Measurements from ENCODE around the gene ZBTB44.

The ZBTB44 gene

DNA sequence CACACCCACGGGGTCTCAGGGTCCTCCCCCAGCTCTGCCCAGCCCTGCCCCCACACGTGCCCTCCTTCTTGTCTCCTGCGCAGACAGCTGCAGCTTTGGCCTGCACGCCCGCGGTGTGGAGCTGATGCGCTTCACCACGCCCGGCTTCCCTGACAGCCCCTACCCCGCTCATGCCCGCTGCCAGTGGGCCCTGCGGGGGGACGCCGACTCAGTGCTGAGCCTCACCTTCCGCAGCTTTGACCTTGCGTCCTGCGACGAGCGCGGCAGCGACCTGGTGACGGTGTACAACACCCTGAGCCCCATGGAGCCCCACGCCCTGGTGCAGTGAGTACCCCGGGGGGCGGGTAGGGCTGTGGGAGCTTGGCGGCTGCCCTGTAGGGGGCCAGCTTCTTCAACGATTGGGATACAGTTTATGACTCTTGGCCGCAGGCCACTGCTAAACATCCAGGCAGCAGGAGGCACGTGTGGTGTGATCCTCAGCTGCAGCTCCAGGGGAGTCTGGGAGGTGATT is 124.3 kb downstream of the ZBTB44 start:
- ATAC-seq: no peak
- TF ChIP-seq, protein P1, sequence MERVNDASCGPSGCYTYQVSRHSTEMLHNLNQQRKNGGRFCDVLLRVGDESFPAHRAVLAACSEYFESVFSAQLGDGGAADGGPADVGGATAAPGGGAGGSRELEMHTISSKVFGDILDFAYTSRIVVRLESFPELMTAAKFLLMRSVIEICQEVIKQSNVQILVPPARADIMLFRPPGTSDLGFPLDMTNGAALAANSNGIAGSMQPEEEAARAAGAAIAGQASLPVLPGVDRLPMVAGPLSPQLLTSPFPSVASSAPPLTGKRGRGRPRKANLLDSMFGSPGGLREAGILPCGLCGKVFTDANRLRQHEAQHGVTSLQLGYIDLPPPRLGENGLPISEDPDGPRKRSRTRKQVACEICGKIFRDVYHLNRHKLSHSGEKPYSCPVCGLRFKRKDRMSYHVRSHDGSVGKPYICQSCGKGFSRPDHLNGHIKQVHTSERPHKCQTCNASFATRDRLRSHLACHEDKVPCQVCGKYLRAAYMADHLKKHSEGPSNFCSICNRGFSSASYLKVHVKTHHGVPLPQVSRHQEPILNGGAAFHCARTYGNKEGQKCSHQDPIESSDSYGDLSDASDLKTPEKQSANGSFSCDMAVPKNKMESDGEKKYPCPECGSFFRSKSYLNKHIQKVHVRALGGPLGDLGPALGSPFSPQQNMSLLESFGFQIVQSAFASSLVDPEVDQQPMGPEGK (CRISPR knock-in tag; IDR thresholded peaks at IDR 0.05; ENCODE audit: borderline replicate concordance): no peak
- TF ChIP-seq, protein P2, sequence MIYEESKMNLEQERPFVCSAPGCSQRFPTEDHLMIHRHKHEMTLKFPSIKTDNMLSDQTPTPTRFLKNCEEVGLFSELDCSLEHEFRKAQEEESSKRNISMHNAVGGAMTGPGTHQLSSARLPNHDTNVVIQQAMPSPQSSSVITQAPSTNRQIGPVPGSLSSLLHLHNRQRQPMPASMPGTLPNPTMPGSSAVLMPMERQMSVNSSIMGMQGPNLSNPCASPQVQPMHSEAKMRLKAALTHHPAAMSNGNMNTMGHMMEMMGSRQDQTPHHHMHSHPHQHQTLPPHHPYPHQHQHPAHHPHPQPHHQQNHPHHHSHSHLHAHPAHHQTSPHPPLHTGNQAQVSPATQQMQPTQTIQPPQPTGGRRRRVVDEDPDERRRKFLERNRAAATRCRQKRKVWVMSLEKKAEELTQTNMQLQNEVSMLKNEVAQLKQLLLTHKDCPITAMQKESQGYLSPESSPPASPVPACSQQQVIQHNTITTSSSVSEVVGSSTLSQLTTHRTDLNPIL (CRISPR knock-in tag; IDR thresholded peaks at IDR 0.05; ENCODE audit: low read depth): no peak
- no peak for TF ChIP-seq ZFP30 (CRISPR knock-in tag; IDR thresholded peaks at IDR 0.05)
- no peak for TF ChIP-seq CSDC2 (CRISPR knock-in tag; IDR thresholded peaks at IDR 0.05)
- no peak for TF ChIP-seq ZNF8 (CRISPR knock-in tag; IDR thresholded peaks at IDR 0.05)
- TF ChIP-seq RARB (CRISPR knock-in tag; IDR thresholded peaks at IDR 0.05): no peak
- TF ChIP-seq, protein P3, sequence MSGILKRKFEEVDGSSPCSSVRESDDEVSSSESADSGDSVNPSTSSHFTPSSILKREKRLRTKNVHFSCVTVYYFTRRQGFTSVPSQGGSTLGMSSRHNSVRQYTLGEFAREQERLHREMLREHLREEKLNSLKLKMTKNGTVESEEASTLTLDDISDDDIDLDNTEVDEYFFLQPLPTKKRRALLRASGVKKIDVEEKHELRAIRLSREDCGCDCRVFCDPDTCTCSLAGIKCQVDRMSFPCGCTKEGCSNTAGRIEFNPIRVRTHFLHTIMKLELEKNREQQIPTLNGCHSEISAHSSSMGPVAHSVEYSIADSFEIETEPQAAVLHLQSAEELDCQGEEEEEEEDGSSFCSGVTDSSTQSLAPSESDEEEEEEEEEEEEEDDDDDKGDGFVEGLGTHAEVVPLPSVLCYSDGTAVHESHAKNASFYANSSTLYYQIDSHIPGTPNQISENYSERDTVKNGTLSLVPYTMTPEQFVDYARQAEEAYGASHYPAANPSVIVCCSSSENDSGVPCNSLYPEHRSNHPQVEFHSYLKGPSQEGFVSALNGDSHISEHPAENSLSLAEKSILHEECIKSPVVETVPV (CRISPR knock-in tag; IDR thresholded peaks at IDR 0.05): no peak
- TF ChIP-seq ZNF70 (CRISPR knock-in tag; IDR thresholded peaks at IDR 0.05): no peak
- no peak for TF ChIP-seq ZC3H10 (CRISPR knock-in tag; IDR thresholded peaks at IDR 0.05)
- no peak for TF ChIP-seq ISL1 (CRISPR knock-in tag; IDR thresholded peaks at IDR 0.05)
- no peak for TF ChIP-seq ARNTL (CRISPR knock-in tag; IDR thresholded peaks at IDR 0.05; ENCODE audit: borderline replicate concordance, low read depth)
- TF ChIP-seq TCF4 (CRISPR knock-in tag; IDR thresholded peaks at IDR 0.05; ENCODE audit: borderline replicate concordance): no peak
- no peak for TF ChIP-seq PPARA (CRISPR knock-in tag; IDR thresholded peaks at IDR 0.05; ENCODE audit: borderline replicate concordance)
- no peak for TF ChIP-seq TOX (CRISPR knock-in tag; IDR thresholded peaks at IDR 0.05; ENCODE audit: borderline replicate concordance)
- no peak for TF ChIP-seq BACH2 (CRISPR knock-in tag; IDR thresholded peaks at IDR 0.05; ENCODE audit: borderline replicate concordance)
- TF ChIP-seq, protein P4, sequence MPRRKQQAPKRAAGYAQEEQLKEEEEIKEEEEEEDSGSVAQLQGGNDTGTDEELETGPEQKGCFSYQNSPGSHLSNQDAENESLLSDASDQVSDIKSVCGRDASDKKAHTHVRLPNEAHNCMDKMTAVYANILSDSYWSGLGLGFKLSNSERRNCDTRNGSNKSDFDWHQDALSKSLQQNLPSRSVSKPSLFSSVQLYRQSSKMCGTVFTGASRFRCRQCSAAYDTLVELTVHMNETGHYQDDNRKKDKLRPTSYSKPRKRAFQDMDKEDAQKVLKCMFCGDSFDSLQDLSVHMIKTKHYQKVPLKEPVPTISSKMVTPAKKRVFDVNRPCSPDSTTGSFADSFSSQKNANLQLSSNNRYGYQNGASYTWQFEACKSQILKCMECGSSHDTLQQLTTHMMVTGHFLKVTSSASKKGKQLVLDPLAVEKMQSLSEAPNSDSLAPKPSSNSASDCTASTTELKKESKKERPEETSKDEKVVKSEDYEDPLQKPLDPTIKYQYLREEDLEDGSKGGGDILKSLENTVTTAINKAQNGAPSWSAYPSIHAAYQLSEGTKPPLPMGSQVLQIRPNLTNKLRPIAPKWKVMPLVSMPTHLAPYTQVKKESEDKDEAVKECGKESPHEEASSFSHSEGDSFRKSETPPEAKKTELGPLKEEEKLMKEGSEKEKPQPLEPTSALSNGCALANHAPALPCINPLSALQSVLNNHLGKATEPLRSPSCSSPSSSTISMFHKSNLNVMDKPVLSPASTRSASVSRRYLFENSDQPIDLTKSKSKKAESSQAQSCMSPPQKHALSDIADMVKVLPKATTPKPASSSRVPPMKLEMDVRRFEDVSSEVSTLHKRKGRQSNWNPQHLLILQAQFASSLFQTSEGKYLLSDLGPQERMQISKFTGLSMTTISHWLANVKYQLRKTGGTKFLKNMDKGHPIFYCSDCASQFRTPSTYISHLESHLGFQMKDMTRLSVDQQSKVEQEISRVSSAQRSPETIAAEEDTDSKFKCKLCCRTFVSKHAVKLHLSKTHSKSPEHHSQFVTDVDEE (CRISPR knock-in tag; IDR thresholded peaks at IDR 0.05): no peak
- no peak for TF ChIP-seq ZNF565 (CRISPR knock-in tag; conservative IDR thresholded peaks at IDR 0.05; ENCODE audit: low read depth)
- no peak for TF ChIP-seq OSR1 (CRISPR knock-in tag; IDR thresholded peaks at IDR 0.05)
- TF ChIP-seq ZFP3 (CRISPR knock-in tag; IDR thresholded peaks at IDR 0.05): no peak
- TF ChIP-seq, protein P5, sequence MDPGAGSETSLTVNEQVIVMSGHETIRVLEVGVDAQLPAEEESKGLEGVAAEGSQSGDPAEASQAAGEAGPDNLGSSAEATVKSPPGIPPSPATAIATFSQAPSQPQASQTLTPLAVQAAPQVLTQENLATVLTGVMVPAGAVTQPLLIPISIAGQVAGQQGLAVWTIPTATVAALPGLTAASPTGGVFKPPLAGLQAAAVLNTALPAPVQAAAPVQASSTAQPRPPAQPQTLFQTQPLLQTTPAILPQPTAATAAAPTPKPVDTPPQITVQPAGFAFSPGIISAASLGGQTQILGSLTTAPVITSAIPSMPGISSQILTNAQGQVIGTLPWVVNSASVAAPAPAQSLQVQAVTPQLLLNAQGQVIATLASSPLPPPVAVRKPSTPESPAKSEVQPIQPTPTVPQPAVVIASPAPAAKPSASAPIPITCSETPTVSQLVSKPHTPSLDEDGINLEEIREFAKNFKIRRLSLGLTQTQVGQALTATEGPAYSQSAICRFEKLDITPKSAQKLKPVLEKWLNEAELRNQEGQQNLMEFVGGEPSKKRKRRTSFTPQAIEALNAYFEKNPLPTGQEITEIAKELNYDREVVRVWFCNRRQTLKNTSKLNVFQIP (CRISPR knock-in tag; IDR thresholded peaks at IDR 0.05; ENCODE audit: borderline replicate concordance, low read depth): no peak

DNA sequence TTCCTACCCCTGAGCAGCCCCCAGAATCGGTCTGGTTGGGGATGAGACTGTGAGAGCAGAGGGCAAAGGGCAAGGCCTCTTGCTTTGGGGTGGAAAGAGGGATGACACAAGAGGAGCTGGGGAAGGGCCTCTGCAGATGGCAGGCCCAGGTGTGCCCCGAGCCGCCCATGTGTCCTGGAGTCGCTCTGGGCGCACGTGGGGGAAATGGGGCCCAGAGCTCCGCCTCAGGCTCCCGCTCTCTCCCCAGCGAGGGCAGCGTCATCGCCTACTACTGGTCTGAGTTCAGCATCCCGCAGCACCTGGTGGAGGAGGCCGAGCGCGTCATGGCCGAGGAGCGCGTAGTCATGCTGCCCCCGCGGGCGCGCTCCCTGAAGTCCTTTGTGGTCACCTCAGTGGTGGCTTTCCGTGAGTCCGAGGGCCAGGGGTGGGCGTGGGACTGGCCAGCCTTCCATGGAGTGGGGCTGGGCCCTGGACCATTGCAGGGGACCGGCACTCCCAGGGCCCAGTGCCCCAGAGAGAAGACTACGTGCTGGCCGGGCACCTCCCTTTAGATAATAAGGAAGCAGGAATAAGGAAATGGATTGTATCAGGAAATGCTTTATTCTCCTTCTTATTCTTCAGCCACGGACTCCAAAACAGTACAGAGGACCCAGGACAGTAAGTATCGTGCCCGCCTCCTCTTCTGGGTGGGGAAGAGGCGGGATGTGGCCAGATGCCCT is 125.1 kb downstream of the ZBTB44 start:
- no peak for ATAC-seq
- TF ChIP-seq ZFP3 (CRISPR knock-in tag; IDR thresholded peaks at IDR 0.05) (no peak), ARNTL (CRISPR knock-in tag; IDR thresholded peaks at IDR 0.05; ENCODE audit: borderline replicate concordance, low read depth) (no peak), ZFP30 (CRISPR knock-in tag; IDR thresholded peaks at IDR 0.05) (no peak), ZC3H10 (CRISPR knock-in tag; IDR thresholded peaks at IDR 0.05) (no peak), CSDC2 (CRISPR knock-in tag; IDR thresholded peaks at IDR 0.05) (no peak), ESRRG (CRISPR knock-in tag; IDR thresholded peaks at IDR 0.05) (no peak), RARB (CRISPR knock-in tag; IDR thresholded peaks at IDR 0.05) (no peak), PPARA (CRISPR knock-in tag; IDR thresholded peaks at IDR 0.05; ENCODE audit: borderline replicate concordance) (no peak), BACH2 (CRISPR knock-in tag; IDR thresholded peaks at IDR 0.05; ENCODE audit: borderline replicate concordance) (no peak), ISL1 (CRISPR knock-in tag; IDR thresholded peaks at IDR 0.05) (no peak), TCF4 (CRISPR knock-in tag; IDR thresholded peaks at IDR 0.05; ENCODE audit: borderline replicate concordance) (no peak)
- TF ChIP-seq, protein P1 (CRISPR knock-in tag; IDR thresholded peaks at IDR 0.05; ENCODE audit: borderline replicate concordance): no peak
- TF ChIP-seq, protein P3 (CRISPR knock-in tag; IDR thresholded peaks at IDR 0.05): no peak
- TF ChIP-seq, protein P5 (CRISPR knock-in tag; IDR thresholded peaks at IDR 0.05; ENCODE audit: borderline replicate concordance, low read depth): no peak
